ENCODE results near the gene ATRNL1. TPM values are rescaled to one million over a fixed set of nuclear protein-coding genes. Genes with fewer than 3 reads are reported as not detected.

The ATRNL1 gene
- total RNA-seq, 1 experiment from 2014 or later = 1.3 TPM

- H3K4me1 ChIP-seq (ENCODE audit: control insufficient read depth in 1 of 2, insufficient read depth in 2 of 2, low read length in 2 of 2) = no peaks in the 10 kb centered on the region
- no peak overlapping the region for H3K9ac ChIP-seq (ENCODE audit: low read length)
- H3K27me3 ChIP-seq (ENCODE audit: insufficient read depth, low read length) = 0 out of 2 replicates have a peak, but pooled peaks cover 3% of the 10 kb centered on the region
- H2AFZ ChIP-seq (ENCODE audit: low read depth, low read length, poor library complexity, severe bottlenecking) = no peak overlapping the region
- H3K9me2 ChIP-seq (ENCODE audit: insufficient read depth) = no peaks in the 10 kb centered on the region
- BruUV-seq (replicated peaks) = no TSS peak
- no peak overlapping the region for H3K4me3 ChIP-seq (replicated peaks in 1 of 2; ENCODE audit: low read depth in 1 of 2, low read length in 2 of 2)
- no peaks in the 10 kb centered on the region for H3K36me3 ChIP-seq (ENCODE audit: control insufficient read depth in 1 of 2, insufficient read depth in 2 of 2, low read length in 2 of 2)
- no peak for ATAC-seq
- no peak for DNase-seq (ENCODE audit: low read depth, low spot score)
- H4K20me1 ChIP-seq (ENCODE audit: insufficient read depth) = no peaks in the 10 kb centered on the region
- ChIA-PET POLR2A (no interaction called here), CTCF (no interaction called here), RAD21 (ENCODE audit: low non-redundant PET in 1 of 2, low total read pairs in 2 of 2, uncharacterized antibody in 2 of 2, unreplicated experiment in 2 of 2) (no interaction called here)
- H3K79me2 ChIP-seq (ENCODE audit: insufficient read depth, low read length) = no peaks in the 10 kb centered on the region
- no peak overlapping the region for H3K4me2 ChIP-seq (ENCODE audit: low read length)
- H3K27ac ChIP-seq (ENCODE audit: low read depth, low read length) = no peak overlapping the region
- TF ChIP-seq EZH2phosphoT487 (IDR thresholded peaks at IDR 0.05; ENCODE audit: borderline replicate concordance) (no peak), EZH2 (IDR thresholded peaks at IDR 0.05) (no peak), MAX (IDR thresholded peaks at IDR 0.05) (no peak), ZFX (IDR thresholded peaks at IDR 0.05) (no peak), TCF7L2 (IDR thresholded peaks at IDR 0.05; ENCODE audit: borderline replicate concordance, extremely low read depth, insufficient read depth, insufficient read length) (no peak)
- intact Hi-C loops (cut with micrococcal nuclease) = no loop called here
- H3K9me3 ChIP-seq (ENCODE audit: control insufficient read depth in 1 of 2, insufficient read depth in 1 of 2, low read depth in 1 of 2, low read length in 2 of 2) = 0 out of 4 replicates have a peak, but pooled peaks cover 0 to 6% of the 10 kb centered on the region in 2 experiments
Observed at GRCh38 chr10:115082506-115082905, 10.7 kb upstream of the ATRNL1 start.

GRCh38 chr10:115084277-115084850, 8.8 kb upstream of the ATRNL1 start:
- no TSS peak for BruUV-seq (replicated peaks)
- POLR2A ChIA-PET = no interaction called here
- TF ChIP-seq CTCF (IDR thresholded peaks at IDR 0.05 in 2 of 3, conservative IDR thresholded peaks at IDR 0.05 in 1 of 3; ENCODE audit: borderline replicate concordance in 1 of 3, insufficient read depth in 1 of 3, low read depth in 2 of 3, low read length in 2 of 3) (no peak), REST (IDR thresholded peaks at IDR 0.05; ENCODE audit: low read depth) (no peak), SP1 (IDR thresholded peaks at IDR 0.05; ENCODE audit: low read depth) (no peak), YY1 (IDR thresholded peaks at IDR 0.05; ENCODE audit: extremely low read depth, insufficient replicate concordance, low read depth, low read length) (no peak), FOSL1 (IDR thresholded peaks at IDR 0.05; ENCODE audit: low read depth) (no peak), ZNF274 (IDR thresholded peaks at IDR 0.05; ENCODE audit: low read depth, low read length) (no peak), CBX3 (IDR thresholded peaks at IDR 0.05; ENCODE audit: low read depth) (no peak), CEBPB (IDR thresholded peaks at IDR 0.05; ENCODE audit: low read depth) (no peak), POLR2AphosphoS5 (IDR thresholded peaks at IDR 0.05; ENCODE audit: low read depth, low read length) (no peak), EZH2phosphoT487 (IDR thresholded peaks at IDR 0.05; ENCODE audit: borderline replicate concordance) (no peak), POLR2A (IDR thresholded peaks at IDR 0.05; ENCODE audit: borderline replicate concordance, extremely low read depth, insufficient read depth, insufficient read length) (no peak), ELF1 (IDR thresholded peaks at IDR 0.05; ENCODE audit: borderline replicate concordance, low read depth) (no peak), ZFX (IDR thresholded peaks at IDR 0.05) (no peak)

More at GRCh38 chr10:115084277-115084850, 8.8 kb upstream of the ATRNL1 start:
- no peaks in the 10 kb centered on the region for H4K20me1 ChIP-seq (ENCODE audit: insufficient read depth)
- ChIA-PET RAD21 (ENCODE audit: low non-redundant PET in 1 of 2, low total read pairs in 2 of 2, uncharacterized antibody in 2 of 2, unreplicated experiment in 2 of 2) (no interaction called here), CTCF (no interaction called here)
- no peaks in the 10 kb centered on the region for H3K4me1 ChIP-seq (ENCODE audit: control insufficient read depth in 1 of 2, insufficient read depth in 2 of 2, low read length in 2 of 2)
- intact Hi-C loops (cut with micrococcal nuclease) = no loop called here
- no peak overlapping the region for H3K27ac ChIP-seq (ENCODE audit: low read depth, low read length)
- no peak overlapping the region for H2AFZ ChIP-seq (ENCODE audit: low read depth, low read length, poor library complexity, severe bottlenecking)
- H3K4me3 ChIP-seq (replicated peaks in 1 of 2; ENCODE audit: low read depth in 1 of 2, low read length in 2 of 2) = no peak overlapping the region
- ATAC-seq (no peak), DNase-seq (ENCODE audit: low read depth, low spot score) (no peak)
- no peak overlapping the region for H3K9ac ChIP-seq (ENCODE audit: low read length)
- 0 out of 4 replicates have a peak, but pooled peaks cover 0 to 5% of the 10 kb centered on the region in 2 experiments for H3K9me3 ChIP-seq (ENCODE audit: control insufficient read depth in 1 of 2, insufficient read depth in 1 of 2, low read depth in 1 of 2, low read length in 2 of 2)
- H3K36me3 ChIP-seq (ENCODE audit: control insufficient read depth in 1 of 2, insufficient read depth in 2 of 2, low read length in 2 of 2) = no peaks in the 10 kb centered on the region
- 0 out of 2 replicates have a peak, but pooled peaks cover 3% of the 10 kb centered on the region for H3K27me3 ChIP-seq (ENCODE audit: insufficient read depth, low read length)
- no peaks in the 10 kb centered on the region for H3K79me2 ChIP-seq (ENCODE audit: insufficient read depth, low read length)
- H3K4me2 ChIP-seq (ENCODE audit: low read length) = no peak overlapping the region
- no peaks in the 10 kb centered on the region for H3K9me2 ChIP-seq (ENCODE audit: insufficient read depth)
